Gastrocnemius medialis (tissue), 4 donors: ENCODE measurements around the gene STX12. TPM values are rescaled to one million over a fixed set of nuclear protein-coding genes. Genes with fewer than 3 reads are reported as not detected.

ENCODE experiments used
- ATAC-seq, 2 donors: fragments of 150-250 bp; one replicate each; pipeline ENCODE4 v1.9.1; 2016
- DNase-seq, 2 donors: peaks; one replicate each; pipeline ENCODE4 v3.0.0-alpha.2; 2019
- H3K27ac ChIP-seq, 4 donors: fragments of 200-600 bp; sonication (generic); 1 replicate in 1 of 4; 2 replicates in 3 of 4; pipeline ENCODE4 v1.5.1; 2016 to 2018; ENCODE audit warnings: mild to moderate bottlenecking in 2 of 4, moderate library complexity in 1 of 4
- H3K27me3 ChIP-seq, 3 donors: fragments of 200-600 bp; sonication (generic) in 2 of 3; 1 replicate in 1 of 3; 2 replicates in 2 of 3; pipeline versions ENCODE4 v1.5.1 to v1.6.0; 2016 to 2019; ENCODE audit warnings: mild to moderate bottlenecking in 1 of 3, moderate library complexity in 1 of 3
- H3K36me3 ChIP-seq, 2 donors: fragments of 200-600 bp; sonication (generic) in 1 of 2; one replicate each; pipeline ENCODE4 v1.5.1; 2017 to 2018
- H3K4me1 ChIP-seq, 2 donors: fragments of 200-600 bp; sonication (generic) in 1 of 2; one replicate each; pipeline ENCODE4 v1.5.1; 2016 to 2017; ENCODE audit warnings: mild to moderate bottlenecking in 2 of 2
- H3K4me3 ChIP-seq, 4 donors: fragments of 200-600 bp; sonication (generic) in 3 of 4; 1 replicate in 1 of 4; 2 replicates in 3 of 4; pipeline ENCODE4 v1.5.1; 2016 to 2019; ENCODE audit warnings: mild to moderate bottlenecking in 2 of 4
- H3K9me3 ChIP-seq, 3 donors: fragments of 200-600 bp; sonication (generic) in 2 of 3; 1 replicate in 1 of 3; 2 replicates in 2 of 3; pipeline ENCODE4 v1.5.1; 2016 to 2019
- CTCF ChIP-seq, 5 experiments: fragments of 450-650 bp in 3 of 5; fragments of 200-600 bp in 2 of 5; sonication (generic) in 2 of 5; IDR thresholded peaks in 4 of 5; conservative IDR thresholded peaks in 1 of 5; 1 replicate in 4 of 5; 2 replicates in 1 of 5; pipeline ENCODE4 v1.5.1; 2016 to 2019; ENCODE audit warnings: antibody characterized with exemption in 5 of 5, mild to moderate bottlenecking in 3 of 5, moderate library complexity in 3 of 5
- POLR2A ChIP-seq, 2 donors: fragments of 450-650 bp; IDR thresholded peaks; one replicate each; pipeline ENCODE4 v1.6.1; 2017; ENCODE audit warnings: antibody characterized with exemption in 2 of 2, mild to moderate bottlenecking in 2 of 2, moderate library complexity in 2 of 2
- in situ Hi-C, 4 donors: fragments of 200-750 bp; cut with MboI; loops; one replicate each; pipeline versions ENCODE4 v1.15.0 to v1.8.0; 2017; ENCODE audit warnings: low sequenced_read_pairs in 4 of 4
- intact Hi-C: fragments of 100-400 bp; cut with DNase I; formaldehyde crosslinking; loops from one replicate; pipeline ENCODE4 v1.15.1; 2023; ENCODE audit warnings: low total_unique reads
- total RNA-seq, 4 donors: library from RNA; depleted of rRNA; stranded (reverse); fragments of >200 nt; gene quantifications; one replicate each; pipeline versions ENCODE4 v1.1.0 to v1.2.3, GENCODE V29; 2016

Gene STX12
- total RNA-seq, 4 donors from 2014 or later = 19.2 to 71.6 (median 31.2) TPM

GRCh38 chr1:27759236-27759635 is 13.8 kb upstream of the STX12 start:
- ATAC-seq (no peak), DNase-seq (no peak)
- Histone ChIP-seq H3K27me3 (no peaks in the 10 kb centered on the region), H3K4me1 (peaks cover 12 to 13% of the 10 kb centered on the region in 2 donors), H3K4me3 (no peak overlapping the region), H3K36me3 (peaks cover 0 to 51% of the 10 kb centered on the region in 2 donors), H3K27ac (no peak overlapping the region), H3K9me3 (no peaks in the 10 kb centered on the region)
- in situ Hi-C loops = no loop called here
- intact Hi-C loops = no loop called here
- TF ChIP-seq CTCF (IDR thresholded peaks at IDR 0.05 in 4 of 5, conservative IDR thresholded peaks at IDR 0.05 in 1 of 5) = no peak
- TF ChIP-seq POLR2A (IDR thresholded peaks at IDR 0.05) = no peak

DNA sequence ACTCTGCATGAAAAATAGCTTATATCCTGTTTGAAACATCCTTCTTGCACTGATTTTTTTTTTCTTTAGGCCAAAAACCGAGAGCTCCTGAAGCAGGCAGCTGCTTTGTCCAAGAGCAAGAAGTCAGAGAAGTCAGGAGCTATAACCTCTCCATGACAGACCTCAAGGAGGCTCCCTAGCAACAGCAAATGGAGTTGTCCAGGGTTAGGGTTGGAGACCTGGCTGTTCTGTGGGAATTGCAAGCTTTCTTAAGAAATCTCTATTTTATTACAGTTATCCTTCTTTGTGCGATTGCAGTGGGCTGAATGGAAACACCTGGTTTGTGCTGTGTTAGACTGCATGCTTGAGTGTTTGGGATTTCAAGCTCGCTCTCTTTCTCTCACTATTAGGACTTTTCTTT is 12.6 kb upstream of the STX12 start:
- DNase-seq (no peak), ATAC-seq (no peak)
- Histone ChIP-seq H3K4me3 (no peak overlapping the region), H3K27ac (no peak overlapping the region), H3K27me3 (no peaks in the 10 kb centered on the region), H3K9me3 (no peaks in the 10 kb centered on the region), H3K4me1 (peaks cover 7 to 8% of the 10 kb centered on the region in 2 donors), H3K36me3 (peaks cover 0 to 51% of the 10 kb centered on the region in 2 donors)
- intact Hi-C loops (no loop called here), in situ Hi-C loops (no loop called here)
- no peak for TF ChIP-seq POLR2A (IDR thresholded peaks at IDR 0.05)
- TF ChIP-seq CTCF (IDR thresholded peaks at IDR 0.05 in 4 of 5, conservative IDR thresholded peaks at IDR 0.05 in 1 of 5) = no peak

DNA sequence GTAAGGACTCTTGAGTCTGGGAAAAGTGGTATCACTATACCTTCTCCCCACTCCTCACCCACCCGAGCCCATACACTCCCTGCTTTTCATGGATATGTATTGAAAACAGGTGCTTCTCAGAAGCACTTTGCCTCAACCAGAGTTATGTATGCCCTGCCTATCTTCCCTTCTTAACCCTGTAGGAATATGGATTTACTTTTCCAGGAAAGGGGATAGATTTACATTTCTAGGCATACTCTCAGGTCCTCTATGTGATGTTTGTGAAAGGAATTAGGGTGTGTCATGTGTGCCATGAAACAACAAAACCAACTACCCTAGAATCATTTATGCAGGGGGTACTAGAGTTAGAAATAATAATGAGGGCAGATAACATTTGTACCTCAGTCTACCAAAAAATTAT is 11.0 kb upstream of the STX12 start:
- Histone ChIP-seq H3K36me3 (peaks cover 0 to 43% of the 10 kb centered on the region in 2 donors), H3K9me3 (no peaks in the 10 kb centered on the region), H3K27me3 (no peaks in the 10 kb centered on the region), H3K4me1 (no peaks in the 10 kb centered on the region), H3K4me3 (no peak overlapping the region), H3K27ac (no peak overlapping the region)
- TF ChIP-seq POLR2A (IDR thresholded peaks at IDR 0.05) (no peak), CTCF (IDR thresholded peaks at IDR 0.05 in 4 of 5, conservative IDR thresholded peaks at IDR 0.05 in 1 of 5) (no peak)
- ATAC-seq (no peak), DNase-seq (no peak)
- in situ Hi-C loops = no loop called here
- intact Hi-C loops = no loop called here

- in situ Hi-C loops (no loop called here), intact Hi-C loops (no loop called here)
- no peak overlapping the region for H3K4me3 ChIP-seq
- H3K9me3 ChIP-seq = no peaks in the 10 kb centered on the region
- no peaks in the 10 kb centered on the region for H3K4me1 ChIP-seq
- no peak overlapping the region for H3K27ac ChIP-seq
- no peak for DNase-seq
- TF ChIP-seq POLR2A (IDR thresholded peaks at IDR 0.05) (no peak), CTCF (IDR thresholded peaks at IDR 0.05 in 4 of 5, conservative IDR thresholded peaks at IDR 0.05 in 1 of 5) (no peak)
- H3K27me3 ChIP-seq = no peaks in the 10 kb centered on the region
- H3K36me3 ChIP-seq = peaks cover 0 to 35% of the 10 kb centered on the region in 2 donors
- ATAC-seq = no peak
These were observed 9.7 kb upstream of the STX12 start for GRCh38 chr1:27763358-27763757.

- intact Hi-C loops = loop anchor here (5.0 kb wide), 2 partner anchors 62 to 98 kb away; partner anchors contain the start of genes IFI6 and PPP1R8
- in situ Hi-C loops = no loop called here
These were observed 2.7 kb upstream of the STX12 start for GRCh38 chr1:27770293-27770830.

More at GRCh38 chr1:27770293-27770830, 2.7 kb upstream of the STX12 start:
- Histone ChIP-seq H3K27ac (no peak overlapping the region), H3K4me1 (peaks cover 10 to 15% of the 10 kb centered on the region in 2 donors), H3K9me3 (no peaks in the 10 kb centered on the region), H3K27me3 (no peaks in the 10 kb centered on the region), H3K36me3 (no peaks in the 10 kb centered on the region), H3K4me3 (no peak overlapping the region)
- ATAC-seq = no peak
- no peak for TF ChIP-seq CTCF (IDR thresholded peaks at IDR 0.05 in 4 of 5, conservative IDR thresholded peaks at IDR 0.05 in 1 of 5)
- no peak for TF ChIP-seq POLR2A (IDR thresholded peaks at IDR 0.05)
- DNase-seq = no peak
